GM12878 (cell line): Measurements from ENCODE around the gene ANO1.

Experiments
- NRF1 ChIP-seq: conservative IDR thresholded peaks from 2 replicates; pipeline ENCODE4 v1.6.1; 2011; ENCODE audit warnings: mild to moderate bottlenecking, low read depth, low read length, improper control_type of control experiment
- PBX3 ChIP-seq: IDR thresholded peaks from 2 replicates; pipeline ENCODE4 v1.6.1; 2011; ENCODE audit warnings: mild to moderate bottlenecking, low read depth, low read length, moderate library complexity; ENCODE audit not compliant: insufficient replicate concordance
- POLR2A ChIP-seq: IDR thresholded peaks from 2 replicates; pipeline ENCODE4 v1.6.1; 2011; ENCODE audit warnings: low read depth, mild to moderate bottlenecking, low read length
- POLR2AphosphoS5 ChIP-seq: IDR thresholded peaks from 2 replicates; pipeline ENCODE4 v1.6.1; 2011; ENCODE audit warnings: mild to moderate bottlenecking, low read length, inconsistent platforms
- SMC3 ChIP-seq: IDR thresholded peaks from 2 replicates; pipeline ENCODE4 v1.6.1; 2011; ENCODE audit warnings: low read length, improper control_type of control experiment, borderline replicate concordance
- TCF12 ChIP-seq: IDR thresholded peaks from 2 replicates; pipeline ENCODE4 v1.6.1; 2011; ENCODE audit warnings: low read depth, mild to moderate bottlenecking, low read length
- TF ChIP-seq, protein P1 (sequence below), 3 experiments: IDR thresholded peaks in 2 of 3; conservative IDR thresholded peaks in 1 of 3; 2 replicates each; pipeline ENCODE4 v1.5.1; 2011; ENCODE audit warnings: low read depth in 3 of 3, low read length in 3 of 3, mild to moderate bottlenecking in 3 of 3, control low read depth in 2 of 3, moderate library complexity in 2 of 3, inconsistent platforms in 1 of 3, mixed read lengths in 1 of 3; ENCODE audit not compliant: control insufficient read depth in 2 of 3, insufficient read depth in 1 of 3; ENCODE audit errors: extremely low read depth in 1 of 3
- TF ChIP-seq, protein P2 (sequence below): IDR thresholded peaks from 2 replicates; pipeline ENCODE4 v1.6.1; 2011; ENCODE audit warnings: low read depth, mild to moderate bottlenecking, low read length, moderate library complexity, borderline replicate concordance; ENCODE audit errors: extremely low read depth

- TF ChIP-seq SMC3 = no peak
- no peak for TF ChIP-seq POLR2A
- TF ChIP-seq, protein P1, sequence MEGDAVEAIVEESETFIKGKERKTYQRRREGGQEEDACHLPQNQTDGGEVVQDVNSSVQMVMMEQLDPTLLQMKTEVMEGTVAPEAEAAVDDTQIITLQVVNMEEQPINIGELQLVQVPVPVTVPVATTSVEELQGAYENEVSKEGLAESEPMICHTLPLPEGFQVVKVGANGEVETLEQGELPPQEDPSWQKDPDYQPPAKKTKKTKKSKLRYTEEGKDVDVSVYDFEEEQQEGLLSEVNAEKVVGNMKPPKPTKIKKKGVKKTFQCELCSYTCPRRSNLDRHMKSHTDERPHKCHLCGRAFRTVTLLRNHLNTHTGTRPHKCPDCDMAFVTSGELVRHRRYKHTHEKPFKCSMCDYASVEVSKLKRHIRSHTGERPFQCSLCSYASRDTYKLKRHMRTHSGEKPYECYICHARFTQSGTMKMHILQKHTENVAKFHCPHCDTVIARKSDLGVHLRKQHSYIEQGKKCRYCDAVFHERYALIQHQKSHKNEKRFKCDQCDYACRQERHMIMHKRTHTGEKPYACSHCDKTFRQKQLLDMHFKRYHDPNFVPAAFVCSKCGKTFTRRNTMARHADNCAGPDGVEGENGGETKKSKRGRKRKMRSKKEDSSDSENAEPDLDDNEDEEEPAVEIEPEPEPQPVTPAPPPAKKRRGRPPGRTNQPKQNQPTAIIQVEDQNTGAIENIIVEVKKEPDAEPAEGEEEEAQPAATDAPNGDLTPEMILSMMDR (IDR thresholded peaks at IDR 0.05 in 2 of 3, conservative IDR thresholded peaks at IDR 0.05 in 1 of 3; ENCODE audit: control insufficient read depth in 2 of 3, extremely low read depth in 1 of 3, insufficient read depth in 1 of 3, low read depth in 3 of 3, low read length in 3 of 3) = no peak
- TF ChIP-seq, protein P2, sequence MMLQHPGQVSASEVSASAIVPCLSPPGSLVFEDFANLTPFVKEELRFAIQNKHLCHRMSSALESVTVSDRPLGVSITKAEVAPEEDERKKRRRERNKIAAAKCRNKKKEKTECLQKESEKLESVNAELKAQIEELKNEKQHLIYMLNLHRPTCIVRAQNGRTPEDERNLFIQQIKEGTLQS = no peak
- no peak for TF ChIP-seq POLR2AphosphoS5
- TF ChIP-seq NRF1 = no peak
- no peak for TF ChIP-seq TCF12
- no peak for TF ChIP-seq PBX3
Measured at GRCh38 chr11:70135142-70135541, 57.0 kb downstream of the ANO1 start.
